Mammary epithelial cell (primary cell): ENCODE data around the gene SRP54.

Experiments used
- EZH2 ChIP-seq: IDR thresholded peaks from 2 replicates; pipeline ENCODE4 v1.6.1; 2012; ENCODE audit warnings: low read length, inconsistent platforms, borderline replicate concordance
- TF ChIP-seq, protein P1 (sequence below), 2 donors: IDR thresholded peaks in 1 of 2; conservative IDR thresholded peaks in 1 of 2; 2 replicates each; pipeline ENCODE4 v1.5.1; 2011 to 2012; ENCODE audit warnings: inconsistent platforms in 2 of 2, low read length in 2 of 2, mild to moderate bottlenecking in 2 of 2, control low read depth in 1 of 2, low read depth in 1 of 2; ENCODE audit not compliant: insufficient read depth in 1 of 2; ENCODE audit errors: extremely low read depth in 1 of 2

GRCh38 chr14:35028435-35028834 lies 45.6 kb downstream of the SRP54 start:
- TF ChIP-seq, protein P1, sequence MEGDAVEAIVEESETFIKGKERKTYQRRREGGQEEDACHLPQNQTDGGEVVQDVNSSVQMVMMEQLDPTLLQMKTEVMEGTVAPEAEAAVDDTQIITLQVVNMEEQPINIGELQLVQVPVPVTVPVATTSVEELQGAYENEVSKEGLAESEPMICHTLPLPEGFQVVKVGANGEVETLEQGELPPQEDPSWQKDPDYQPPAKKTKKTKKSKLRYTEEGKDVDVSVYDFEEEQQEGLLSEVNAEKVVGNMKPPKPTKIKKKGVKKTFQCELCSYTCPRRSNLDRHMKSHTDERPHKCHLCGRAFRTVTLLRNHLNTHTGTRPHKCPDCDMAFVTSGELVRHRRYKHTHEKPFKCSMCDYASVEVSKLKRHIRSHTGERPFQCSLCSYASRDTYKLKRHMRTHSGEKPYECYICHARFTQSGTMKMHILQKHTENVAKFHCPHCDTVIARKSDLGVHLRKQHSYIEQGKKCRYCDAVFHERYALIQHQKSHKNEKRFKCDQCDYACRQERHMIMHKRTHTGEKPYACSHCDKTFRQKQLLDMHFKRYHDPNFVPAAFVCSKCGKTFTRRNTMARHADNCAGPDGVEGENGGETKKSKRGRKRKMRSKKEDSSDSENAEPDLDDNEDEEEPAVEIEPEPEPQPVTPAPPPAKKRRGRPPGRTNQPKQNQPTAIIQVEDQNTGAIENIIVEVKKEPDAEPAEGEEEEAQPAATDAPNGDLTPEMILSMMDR (conservative IDR thresholded peaks at IDR 0.05 in 1 of 2, IDR thresholded peaks at IDR 0.05 in 1 of 2; ENCODE audit: extremely low read depth in 1 of 2, insufficient read depth in 1 of 2, low read depth in 1 of 2, low read length in 2 of 2) = no peak
- no peak for TF ChIP-seq EZH2
